CD4-positive, alpha-beta T cell treated with Interleukin-15 for 1 hour (primary cell): ENCODE data around the gene SYT4.
"Not testable (repeated sequence)": the region's sequence is repeated elsewhere in the genome, so short reads cannot be mapped to it uniquely, and the experiment has no call there.

Source experiments
- DNase-seq: peaks from one replicate; pipeline ENCODE4 v3.0.0-alpha.2; 2020

Gene SYT4

GRCh38 chr18:43277164-43277600 is at the start of gene SYT4:
Gene SYT4 (minus strand): TSS chr18:43277490. CDS start chr18:43277281, 209 bp downstream.
- no peak for DNase-seq

GRCh38 chr18:43322132-43322531 is 44.8 kb upstream of the SYT4 start:
- DNase-seq: no peak

GRCh38 chr18:43314941-43315340 is 37.7 kb upstream of the SYT4 start:
- no peak for DNase-seq

- no peak for DNase-seq
Measured at GRCh38 chr18:43312891-43313290, 35.6 kb upstream of the SYT4 start.

- no peak for DNase-seq
Measured at GRCh38 chr18:43310239-43310638, 32.9 kb upstream of the SYT4 start.

GRCh38 chr18:43303376-43303775 is 26.1 kb upstream of the SYT4 start:
- DNase-seq: no peak

- not testable (repeated sequence) for DNase-seq
Measured at GRCh38 chr18:43286187-43286586, 8.9 kb upstream of the SYT4 start.

GRCh38 chr18:43283299-43283698 is 6.0 kb upstream of the SYT4 start:
- no peak for DNase-seq

- no peak for DNase-seq
Measured at GRCh38 chr18:43279015-43279744, 1.9 kb upstream of the SYT4 start.

- no peak for DNase-seq
Measured at GRCh38 chr18:43278355-43278754, 1.1 kb upstream of the SYT4 start.

GRCh38 chr18:43276491-43276890 is 799 bp downstream of the SYT4 start:
- no peak for DNase-seq

- no peak for DNase-seq
Measured at GRCh38 chr18:43275546-43275945, 1.7 kb downstream of the SYT4 start.

- no peak for DNase-seq
Measured at GRCh38 chr18:43274526-43274925, 2.8 kb downstream of the SYT4 start.

GRCh38 chr18:43271593-43272432 is 5.5 kb downstream of the SYT4 start:
- no peak for DNase-seq

GRCh38 chr18:43267818-43268217 is 9.5 kb downstream of the SYT4 start:
- no peak for DNase-seq

- DNase-seq: no peak
Measured at GRCh38 chr18:43265465-43265864, 11.8 kb downstream of the SYT4 start.

GRCh38 chr18:43248610-43249249 is 28.6 kb downstream of the SYT4 start:
- DNase-seq: no peak

GRCh38 chr18:43247944-43248343 is 29.3 kb downstream of the SYT4 start:
- DNase-seq: no peak

GRCh38 chr18:43238429-43238828 is 38.9 kb downstream of the SYT4 start:
- no peak for DNase-seq

GRCh38 chr18:43236921-43237320 is 40.4 kb downstream of the SYT4 start:
- DNase-seq: no peak

- no peak for DNase-seq
Measured at GRCh38 chr18:43234889-43235288, 42.4 kb downstream of the SYT4 start.

- no peak for DNase-seq
Measured at GRCh38 chr18:43222501-43222900, 54.8 kb downstream of the SYT4 start.

- no peak for DNase-seq
Measured at GRCh38 chr18:43220691-43221090, 56.6 kb downstream of the SYT4 start.
